WTC11 (cell line): ENCODE measurements around the gene PRR22. TPM values are rescaled to one million over a fixed set of nuclear protein-coding genes. Genes with fewer than 3 reads are reported as not detected.

Experiments
- ATAC-seq: fragments of 200-7000 bp; cut with Tn5 transposase; 2 replicates; pipeline ENCODE4 v1.10.0; 2021; ENCODE audit warnings: mild to moderate bottlenecking, moderate library complexity
- CTCF ChIA-PET: fragments of 300-600 bp; sonication (Branson Sonifier 250); formaldehyde crosslinking; loops from one replicate; lab custom pipeline; 2021; ENCODE audit warnings: antibody characterized with exemption; lab: Charles Lee
- POLR2A ChIA-PET: fragments of 350-600 bp; sonication (Branson Sonifier 250); formaldehyde crosslinking; loops from one replicate; lab custom pipeline; 2021; ENCODE audit warnings: antibody characterized with exemption; lab: Charles Lee
- DNase-seq: peaks from one replicate; pipeline ENCODE4 v3.0.0; 2021; ENCODE audit warnings: low spot score
- H3K27ac Mint-ChIP-seq: 2 replicates; pipeline ENCODE4 v1.8.0; 2021; ENCODE audit warnings: mixed read lengths
- H3K27me3 Mint-ChIP-seq: 2 replicates; pipeline ENCODE4 v1.8.0; 2021; ENCODE audit warnings: low read depth, mild to moderate bottlenecking, moderate library complexity, mixed read lengths
- H3K36me3 Mint-ChIP-seq: 2 replicates; pipeline ENCODE4 v1.8.0; 2021; ENCODE audit warnings: mixed read lengths
- H3K4me1 Mint-ChIP-seq: 2 replicates; pipeline ENCODE4 v1.8.0; 2022; ENCODE audit warnings: mixed read lengths
- H3K4me3 Mint-ChIP-seq: 2 replicates; pipeline ENCODE4 v1.8.0; 2021; ENCODE audit warnings: mild to moderate bottlenecking, moderate library complexity, mixed read lengths
- H3K9me3 Mint-ChIP-seq: 2 replicates; pipeline ENCODE4 v1.8.0; 2021; ENCODE audit warnings: mixed read lengths
- ATF1 ChIP-seq: sonication (generic); formaldehyde crosslinking; IDR thresholded peaks from 2 replicates; pipeline ENCODE4 v1.8.1; 2023; ENCODE audit warnings: mild to moderate bottlenecking, moderate library complexity, missing genetic modification reagents
- CREM ChIP-seq: sonication (generic); formaldehyde crosslinking; IDR thresholded peaks from 2 replicates; pipeline ENCODE4 v1.8.1; 2022; ENCODE audit warnings: mild to moderate bottlenecking, missing genetic modification reagents, moderate library complexity
- MXD4 ChIP-seq: fragments of 250-450 bp; sonication (Bioruptor Pico); IDR thresholded peaks from 2 replicates; pipeline ENCODE4 v1.8.0; 2021; ENCODE audit warnings: mild to moderate bottlenecking, moderate library complexity, borderline replicate concordance
- NFATC4 ChIP-seq: fragments of 250-450 bp; sonication (Bioruptor Pico); IDR thresholded peaks from 2 replicates; pipeline ENCODE4 v1.9.0; 2021; ENCODE audit warnings: mild to moderate bottlenecking
- SMAD4 ChIP-seq: sonication (generic); formaldehyde crosslinking; IDR thresholded peaks from 2 replicates; pipeline ENCODE4 v1.8.0; 2022; ENCODE audit warnings: mild to moderate bottlenecking, missing genetic modification reagents
- TEAD1 ChIP-seq: sonication (generic); formaldehyde crosslinking; IDR thresholded peaks from 2 replicates; pipeline ENCODE4 v1.8.0; 2022; ENCODE audit warnings: mild to moderate bottlenecking, missing genetic modification reagents
- total RNA-seq: library from RNA; stranded (reverse); gene quantifications from 3 replicates; pipeline ENCODE4 v1.2.3, GENCODE V29; 2021
- TF ChIP-seq, protein P1 (sequence below): sonication (generic); formaldehyde crosslinking; IDR thresholded peaks from 2 replicates; pipeline ENCODE4 v1.8.1; 2022; ENCODE audit warnings: low read depth, mild to moderate bottlenecking, moderate library complexity, missing genetic modification reagents, borderline replicate concordance
- TF ChIP-seq, protein P2 (sequence below): sonication (generic); formaldehyde crosslinking; conservative IDR thresholded peaks from 2 replicates; pipeline ENCODE4 v1.8.1; 2022; ENCODE audit warnings: mild to moderate bottlenecking, missing genetic modification reagents
- TF ChIP-seq, protein P3 (sequence below): fragments of 250-450 bp; sonication (Bioruptor Pico); conservative IDR thresholded peaks from 2 replicates; pipeline ENCODE4 v1.9.0; 2021; ENCODE audit warnings: mild to moderate bottlenecking
- TF ChIP-seq, protein P4 (sequence below): fragments of 250-450 bp; sonication (Bioruptor Pico); IDR thresholded peaks from 2 replicates; pipeline ENCODE4 v1.8.0; 2021; ENCODE audit warnings: mild to moderate bottlenecking
- TF ChIP-seq, protein P5 (sequence below): sonication (generic); formaldehyde crosslinking; IDR thresholded peaks from 2 replicates; pipeline ENCODE4 v1.8.1; 2023; ENCODE audit warnings: mild to moderate bottlenecking, missing genetic modification reagents, borderline replicate concordance
- TF ChIP-seq, protein P6 (sequence below): sonication (generic); formaldehyde crosslinking; IDR thresholded peaks from 2 replicates; pipeline ENCODE4 v1.8.1; 2023; ENCODE audit warnings: mild to moderate bottlenecking, missing genetic modification reagents, moderate library complexity
- TF ChIP-seq, protein P7 (sequence below): fragments of 250-450 bp; sonication (Bioruptor Pico); IDR thresholded peaks from 2 replicates; pipeline ENCODE4 v1.9.0; 2021; ENCODE audit warnings: mild to moderate bottlenecking, borderline replicate concordance
- TF ChIP-seq, protein P8 (sequence below): sonication (generic); formaldehyde crosslinking; IDR thresholded peaks from 2 replicates; pipeline ENCODE4 v1.8.0; 2022; ENCODE audit warnings: mild to moderate bottlenecking, missing genetic modification reagents

Gene PRR22
- total RNA-seq, 1 experiment from 2014 or later = 3.3 TPM

DNA sequence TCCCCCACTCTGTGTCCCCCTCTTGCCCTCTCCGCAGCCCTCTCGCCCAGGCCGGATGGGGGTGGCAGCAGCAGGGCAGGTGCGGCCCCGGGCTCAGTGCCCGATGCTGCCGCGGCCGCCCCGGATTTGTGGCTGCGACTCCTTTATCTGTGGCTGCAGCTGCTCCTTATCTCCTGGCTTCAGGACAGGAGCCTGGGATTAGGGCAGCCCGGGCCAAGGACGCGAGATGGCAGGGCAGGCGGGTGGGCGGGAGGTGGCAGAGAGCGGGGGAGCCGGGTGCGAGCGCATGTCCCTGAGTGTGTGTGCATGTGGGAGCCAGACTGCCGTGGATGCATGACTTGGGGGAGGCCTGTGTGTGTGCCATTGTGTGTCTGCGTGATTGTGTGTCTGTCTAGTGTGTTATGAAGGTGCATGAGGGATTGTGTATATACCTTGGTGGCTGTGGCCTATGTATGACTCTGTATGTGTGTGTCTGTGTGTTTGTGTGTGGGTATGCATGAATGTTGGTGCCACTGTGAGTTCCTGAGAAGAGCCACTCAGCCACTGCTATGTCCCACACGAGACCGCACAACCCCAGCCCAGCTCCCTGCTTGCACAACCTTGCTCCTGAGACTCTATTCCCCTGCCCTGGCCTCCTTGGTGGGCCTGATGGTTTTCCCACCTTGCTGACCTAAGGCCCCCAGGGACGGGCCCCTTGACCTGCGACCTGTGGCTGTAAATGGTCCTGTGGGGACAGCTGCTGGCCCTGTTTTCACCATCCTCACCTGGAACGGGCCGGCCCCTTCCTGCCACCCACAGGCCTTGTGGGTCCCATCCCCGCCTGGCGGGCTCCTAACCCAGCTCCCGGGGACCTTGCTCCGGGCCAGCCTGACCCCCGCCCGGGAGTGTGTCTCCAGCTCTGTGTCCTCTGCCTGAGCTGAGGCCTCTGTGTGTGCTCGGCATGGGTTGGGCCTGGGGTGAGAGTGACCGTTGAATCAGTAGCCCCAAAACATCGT, 15.0 kb upstream of the PRR22 start:
- Mint-ChIP-seq H3K36me3 (no peaks in the 10 kb centered on the region), H3K4me1 (peaks cover 11% of the 10 kb centered on the region), H3K27me3 (peaks cover 52% of the 10 kb centered on the region), H3K9me3 (no peaks in the 10 kb centered on the region), H3K27ac (no peak overlapping the region), H3K4me3 (no peak overlapping the region)
- no peak for DNase-seq
- ChIA-PET CTCF (interaction anchor here (1.2 kb wide), 1 partner anchor 222 kb away, joined by 4 read pairs; no protein-coding TSS in a partner anchor), POLR2A (interaction anchor here (0.5 kb wide), 1 partner anchor 578 kb away, joined by 3 read pairs; no protein-coding TSS in a partner anchor)
- no peak for ATAC-seq
- TF ChIP-seq TEAD1 (CRISPR knock-in tag) (no peak), ATF1 (CRISPR knock-in tag) (no peak), SMAD4 (CRISPR knock-in tag) (no peak), CREM (CRISPR knock-in tag) (no peak), NFATC4 (CRISPR knock-in tag) (no peak), MXD4 (CRISPR knock-in tag) (no peak)
- TF ChIP-seq, protein P1, sequence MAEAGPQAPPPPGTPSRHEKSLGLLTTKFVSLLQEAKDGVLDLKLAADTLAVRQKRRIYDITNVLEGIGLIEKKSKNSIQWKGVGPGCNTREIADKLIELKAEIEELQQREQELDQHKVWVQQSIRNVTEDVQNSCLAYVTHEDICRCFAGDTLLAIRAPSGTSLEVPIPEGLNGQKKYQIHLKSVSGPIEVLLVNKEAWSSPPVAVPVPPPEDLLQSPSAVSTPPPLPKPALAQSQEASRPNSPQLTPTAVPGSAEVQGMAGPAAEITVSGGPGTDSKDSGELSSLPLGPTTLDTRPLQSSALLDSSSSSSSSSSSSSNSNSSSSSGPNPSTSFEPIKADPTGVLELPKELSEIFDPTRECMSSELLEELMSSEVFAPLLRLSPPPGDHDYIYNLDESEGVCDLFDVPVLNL (CRISPR knock-in tag) = no peak
- TF ChIP-seq, protein P2, sequence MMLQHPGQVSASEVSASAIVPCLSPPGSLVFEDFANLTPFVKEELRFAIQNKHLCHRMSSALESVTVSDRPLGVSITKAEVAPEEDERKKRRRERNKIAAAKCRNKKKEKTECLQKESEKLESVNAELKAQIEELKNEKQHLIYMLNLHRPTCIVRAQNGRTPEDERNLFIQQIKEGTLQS = no peak
- TF ChIP-seq, protein P3, sequence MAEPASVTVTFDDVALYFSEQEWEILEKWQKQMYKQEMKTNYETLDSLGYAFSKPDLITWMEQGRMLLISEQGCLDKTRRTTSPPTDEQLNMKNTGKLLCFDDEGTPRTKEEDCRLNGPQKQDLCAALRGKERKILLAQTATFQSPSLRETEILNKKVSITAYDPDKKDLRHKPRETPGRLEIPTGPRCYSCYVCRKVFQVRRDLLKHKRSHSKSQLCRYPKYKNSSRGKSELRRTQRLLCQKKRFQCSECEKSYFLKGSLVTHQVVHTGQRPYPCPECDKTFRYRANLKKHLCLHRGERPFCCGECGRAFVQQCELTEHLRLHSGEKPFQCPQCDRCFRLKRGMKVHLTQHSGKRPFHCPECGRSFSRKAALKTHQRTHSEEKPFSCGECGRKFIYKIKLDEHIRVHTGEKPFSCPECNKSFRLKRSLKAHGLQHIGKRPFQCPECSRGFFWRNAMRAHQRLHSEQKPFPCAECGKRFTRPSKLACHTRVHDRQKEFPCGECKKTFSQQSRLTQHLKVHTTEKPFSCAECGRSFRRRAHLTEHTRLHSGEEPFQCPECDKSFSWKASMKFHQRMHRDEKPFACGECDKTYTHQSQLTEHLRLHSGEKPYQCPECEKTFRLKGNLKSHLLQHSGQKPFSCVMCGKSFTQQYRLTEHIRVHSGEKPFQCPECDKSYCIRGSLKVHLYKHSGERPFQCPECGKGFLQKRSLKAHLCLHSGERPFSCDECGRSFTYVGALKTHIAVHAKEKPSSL (CRISPR knock-in tag) = no peak
- TF ChIP-seq, protein P4, sequence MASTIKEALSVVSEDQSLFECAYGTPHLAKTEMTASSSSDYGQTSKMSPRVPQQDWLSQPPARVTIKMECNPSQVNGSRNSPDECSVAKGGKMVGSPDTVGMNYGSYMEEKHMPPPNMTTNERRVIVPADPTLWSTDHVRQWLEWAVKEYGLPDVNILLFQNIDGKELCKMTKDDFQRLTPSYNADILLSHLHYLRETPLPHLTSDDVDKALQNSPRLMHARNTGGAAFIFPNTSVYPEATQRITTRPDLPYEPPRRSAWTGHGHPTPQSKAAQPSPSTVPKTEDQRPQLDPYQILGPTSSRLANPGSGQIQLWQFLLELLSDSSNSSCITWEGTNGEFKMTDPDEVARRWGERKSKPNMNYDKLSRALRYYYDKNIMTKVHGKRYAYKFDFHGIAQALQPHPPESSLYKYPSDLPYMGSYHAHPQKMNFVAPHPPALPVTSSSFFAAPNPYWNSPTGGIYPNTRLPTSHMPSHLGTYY (CRISPR knock-in tag) = no peak
- TF ChIP-seq, protein P5, sequence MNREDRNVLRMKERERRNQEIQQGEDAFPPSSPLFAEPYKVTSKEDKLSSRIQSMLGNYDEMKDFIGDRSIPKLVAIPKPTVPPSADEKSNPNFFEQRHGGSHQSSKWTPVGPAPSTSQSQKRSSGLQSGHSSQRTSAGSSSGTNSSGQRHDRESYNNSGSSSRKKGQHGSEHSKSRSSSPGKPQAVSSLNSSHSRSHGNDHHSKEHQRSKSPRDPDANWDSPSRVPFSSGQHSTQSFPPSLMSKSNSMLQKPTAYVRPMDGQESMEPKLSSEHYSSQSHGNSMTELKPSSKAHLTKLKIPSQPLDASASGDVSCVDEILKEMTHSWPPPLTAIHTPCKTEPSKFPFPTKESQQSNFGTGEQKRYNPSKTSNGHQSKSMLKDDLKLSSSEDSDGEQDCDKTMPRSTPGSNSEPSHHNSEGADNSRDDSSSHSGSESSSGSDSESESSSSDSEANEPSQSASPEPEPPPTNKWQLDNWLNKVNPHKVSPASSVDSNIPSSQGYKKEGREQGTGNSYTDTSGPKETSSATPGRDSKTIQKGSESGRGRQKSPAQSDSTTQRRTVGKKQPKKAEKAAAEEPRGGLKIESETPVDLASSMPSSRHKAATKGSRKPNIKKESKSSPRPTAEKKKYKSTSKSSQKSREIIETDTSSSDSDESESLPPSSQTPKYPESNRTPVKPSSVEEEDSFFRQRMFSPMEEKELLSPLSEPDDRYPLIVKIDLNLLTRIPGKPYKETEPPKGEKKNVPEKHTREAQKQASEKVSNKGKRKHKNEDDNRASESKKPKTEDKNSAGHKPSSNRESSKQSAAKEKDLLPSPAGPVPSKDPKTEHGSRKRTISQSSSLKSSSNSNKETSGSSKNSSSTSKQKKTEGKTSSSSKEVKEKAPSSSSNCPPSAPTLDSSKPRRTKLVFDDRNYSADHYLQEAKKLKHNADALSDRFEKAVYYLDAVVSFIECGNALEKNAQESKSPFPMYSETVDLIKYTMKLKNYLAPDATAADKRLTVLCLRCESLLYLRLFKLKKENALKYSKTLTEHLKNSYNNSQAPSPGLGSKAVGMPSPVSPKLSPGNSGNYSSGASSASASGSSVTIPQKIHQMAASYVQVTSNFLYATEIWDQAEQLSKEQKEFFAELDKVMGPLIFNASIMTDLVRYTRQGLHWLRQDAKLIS (CRISPR knock-in tag) = no peak
- TF ChIP-seq, protein P6, sequence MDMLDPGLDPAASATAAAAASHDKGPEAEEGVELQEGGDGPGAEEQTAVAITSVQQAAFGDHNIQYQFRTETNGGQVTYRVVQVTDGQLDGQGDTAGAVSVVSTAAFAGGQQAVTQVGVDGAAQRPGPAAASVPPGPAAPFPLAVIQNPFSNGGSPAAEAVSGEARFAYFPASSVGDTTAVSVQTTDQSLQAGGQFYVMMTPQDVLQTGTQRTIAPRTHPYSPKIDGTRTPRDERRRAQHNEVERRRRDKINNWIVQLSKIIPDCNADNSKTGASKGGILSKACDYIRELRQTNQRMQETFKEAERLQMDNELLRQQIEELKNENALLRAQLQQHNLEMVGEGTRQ (CRISPR knock-in tag) = no peak
- TF ChIP-seq, protein P7, sequence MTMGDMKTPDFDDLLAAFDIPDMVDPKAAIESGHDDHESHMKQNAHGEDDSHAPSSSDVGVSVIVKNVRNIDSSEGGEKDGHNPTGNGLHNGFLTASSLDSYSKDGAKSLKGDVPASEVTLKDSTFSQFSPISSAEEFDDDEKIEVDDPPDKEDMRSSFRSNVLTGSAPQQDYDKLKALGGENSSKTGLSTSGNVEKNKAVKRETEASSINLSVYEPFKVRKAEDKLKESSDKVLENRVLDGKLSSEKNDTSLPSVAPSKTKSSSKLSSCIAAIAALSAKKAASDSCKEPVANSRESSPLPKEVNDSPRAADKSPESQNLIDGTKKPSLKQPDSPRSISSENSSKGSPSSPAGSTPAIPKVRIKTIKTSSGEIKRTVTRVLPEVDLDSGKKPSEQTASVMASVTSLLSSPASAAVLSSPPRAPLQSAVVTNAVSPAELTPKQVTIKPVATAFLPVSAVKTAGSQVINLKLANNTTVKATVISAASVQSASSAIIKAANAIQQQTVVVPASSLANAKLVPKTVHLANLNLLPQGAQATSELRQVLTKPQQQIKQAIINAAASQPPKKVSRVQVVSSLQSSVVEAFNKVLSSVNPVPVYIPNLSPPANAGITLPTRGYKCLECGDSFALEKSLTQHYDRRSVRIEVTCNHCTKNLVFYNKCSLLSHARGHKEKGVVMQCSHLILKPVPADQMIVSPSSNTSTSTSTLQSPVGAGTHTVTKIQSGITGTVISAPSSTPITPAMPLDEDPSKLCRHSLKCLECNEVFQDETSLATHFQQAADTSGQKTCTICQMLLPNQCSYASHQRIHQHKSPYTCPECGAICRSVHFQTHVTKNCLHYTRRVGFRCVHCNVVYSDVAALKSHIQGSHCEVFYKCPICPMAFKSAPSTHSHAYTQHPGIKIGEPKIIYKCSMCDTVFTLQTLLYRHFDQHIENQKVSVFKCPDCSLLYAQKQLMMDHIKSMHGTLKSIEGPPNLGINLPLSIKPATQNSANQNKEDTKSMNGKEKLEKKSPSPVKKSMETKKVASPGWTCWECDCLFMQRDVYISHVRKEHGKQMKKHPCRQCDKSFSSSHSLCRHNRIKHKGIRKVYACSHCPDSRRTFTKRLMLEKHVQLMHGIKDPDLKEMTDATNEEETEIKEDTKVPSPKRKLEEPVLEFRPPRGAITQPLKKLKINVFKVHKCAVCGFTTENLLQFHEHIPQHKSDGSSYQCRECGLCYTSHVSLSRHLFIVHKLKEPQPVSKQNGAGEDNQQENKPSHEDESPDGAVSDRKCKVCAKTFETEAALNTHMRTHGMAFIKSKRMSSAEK (CRISPR knock-in tag) = no peak
- TF ChIP-seq, protein P8, sequence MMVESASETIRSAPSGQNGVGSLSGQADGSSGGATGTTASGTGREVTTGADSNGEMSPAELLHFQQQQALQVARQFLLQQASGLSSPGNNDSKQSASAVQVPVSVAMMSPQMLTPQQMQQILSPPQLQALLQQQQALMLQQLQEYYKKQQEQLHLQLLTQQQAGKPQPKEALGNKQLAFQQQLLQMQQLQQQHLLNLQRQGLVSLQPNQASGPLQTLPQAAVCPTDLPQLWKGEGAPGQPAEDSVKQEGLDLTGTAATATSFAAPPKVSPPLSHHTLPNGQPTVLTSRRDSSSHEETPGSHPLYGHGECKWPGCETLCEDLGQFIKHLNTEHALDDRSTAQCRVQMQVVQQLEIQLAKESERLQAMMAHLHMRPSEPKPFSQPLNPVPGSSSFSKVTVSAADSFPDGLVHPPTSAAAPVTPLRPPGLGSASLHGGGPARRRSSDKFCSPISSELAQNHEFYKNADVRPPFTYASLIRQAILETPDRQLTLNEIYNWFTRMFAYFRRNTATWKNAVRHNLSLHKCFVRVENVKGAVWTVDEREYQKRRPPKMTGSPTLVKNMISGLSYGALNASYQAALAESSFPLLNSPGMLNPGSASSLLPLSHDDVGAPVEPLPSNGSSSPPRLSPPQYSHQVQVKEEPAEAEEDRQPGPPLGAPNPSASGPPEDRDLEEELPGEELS = no peak
- TF ChIP-seq, all 79 proteins: peak for 0
